ENCODE data around the gene PLEKHG4. TPM values are rescaled to one million over a fixed set of nuclear protein-coding genes. Genes with fewer than 3 reads are reported as not detected.

The PLEKHG4 gene
- total RNA-seq, 2 experiments from 2014 or later, result 13.1 to 14.0 TPM

DNA sequence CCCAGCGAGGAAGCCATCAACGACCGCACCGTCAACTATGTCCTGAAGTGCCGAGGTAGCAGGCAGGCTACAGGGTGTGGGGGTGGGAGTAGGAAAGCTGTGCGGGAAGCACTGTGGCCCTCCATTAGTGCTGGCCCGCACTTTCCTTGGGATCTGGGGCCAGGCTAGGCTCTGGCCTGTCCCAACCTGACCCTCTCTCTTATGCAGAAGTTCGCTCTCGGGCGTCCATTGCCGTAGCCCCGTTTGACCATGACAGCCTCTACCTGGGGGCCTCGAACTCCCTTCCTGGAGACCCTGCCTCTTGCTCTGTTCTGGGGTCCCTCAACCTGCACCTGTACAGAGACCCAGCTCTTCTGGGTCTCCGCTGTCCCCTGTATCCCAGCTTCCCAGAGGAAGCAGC lies 8.6 kb downstream of the PLEKHG4 start:
- Histone ChIP-seq H3K27me3 (ENCODE audit: control insufficient read depth in 1 of 2, insufficient read depth in 2 of 2, low read length in 2 of 2) (no peaks in the 10 kb centered on the region), H3K27ac (ENCODE audit: low read depth in 1 of 2, low read length in 2 of 2) (no peak overlapping the region), H3K9me3 (ENCODE audit: control insufficient read depth in 1 of 2, insufficient read depth in 1 of 2, low read length in 2 of 2) (no peaks in the 10 kb centered on the region), H3K4me3 (ENCODE audit: low read length) (no peak overlapping the region), H3K36me3 (ENCODE audit: insufficient read depth, low read length) (no peaks in the 10 kb centered on the region), H3K4me1 (ENCODE audit: insufficient read depth, low read length) (peaks cover 14% of the 10 kb centered on the region)
- no peaks in the 10 kb centered on the region for H3K4me1 Mint-ChIP-seq (ENCODE audit: low read depth)
- no peak overlapping the region for H3K27ac Mint-ChIP-seq
- peaks cover 9% of the 10 kb centered on the region for H3K36me3 Mint-ChIP-seq (ENCODE audit: low read depth)
- CTCF ChIA-PET, result interaction anchor here (1.5 kb wide), 1 partner anchor 9 kb away, joined by 4 read pairs; the partner anchor contains the start of gene PLEKHG4
- no peak for DNase-seq
- TF ChIP-seq, protein P1, sequence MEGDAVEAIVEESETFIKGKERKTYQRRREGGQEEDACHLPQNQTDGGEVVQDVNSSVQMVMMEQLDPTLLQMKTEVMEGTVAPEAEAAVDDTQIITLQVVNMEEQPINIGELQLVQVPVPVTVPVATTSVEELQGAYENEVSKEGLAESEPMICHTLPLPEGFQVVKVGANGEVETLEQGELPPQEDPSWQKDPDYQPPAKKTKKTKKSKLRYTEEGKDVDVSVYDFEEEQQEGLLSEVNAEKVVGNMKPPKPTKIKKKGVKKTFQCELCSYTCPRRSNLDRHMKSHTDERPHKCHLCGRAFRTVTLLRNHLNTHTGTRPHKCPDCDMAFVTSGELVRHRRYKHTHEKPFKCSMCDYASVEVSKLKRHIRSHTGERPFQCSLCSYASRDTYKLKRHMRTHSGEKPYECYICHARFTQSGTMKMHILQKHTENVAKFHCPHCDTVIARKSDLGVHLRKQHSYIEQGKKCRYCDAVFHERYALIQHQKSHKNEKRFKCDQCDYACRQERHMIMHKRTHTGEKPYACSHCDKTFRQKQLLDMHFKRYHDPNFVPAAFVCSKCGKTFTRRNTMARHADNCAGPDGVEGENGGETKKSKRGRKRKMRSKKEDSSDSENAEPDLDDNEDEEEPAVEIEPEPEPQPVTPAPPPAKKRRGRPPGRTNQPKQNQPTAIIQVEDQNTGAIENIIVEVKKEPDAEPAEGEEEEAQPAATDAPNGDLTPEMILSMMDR (IDR thresholded peaks at IDR 0.05), result no peak
- POLR2A ChIA-PET, result no interaction called here
- intact Hi-C loops (cut with DNase I, micrococcal nuclease), result loop anchor here in 1 of 2 experiments (10.0 kb wide), 1 partner anchor 187 kb away; no protein-coding TSS in a partner anchor
- no peaks in the 10 kb centered on the region for H3K27me3 Mint-ChIP-seq
- no peak overlapping the region for H3K4me3 Mint-ChIP-seq
- ATAC-seq (ENCODE audit: poor library complexity), result no peak
- no peaks in the 10 kb centered on the region for H3K9me3 Mint-ChIP-seq

DNA sequence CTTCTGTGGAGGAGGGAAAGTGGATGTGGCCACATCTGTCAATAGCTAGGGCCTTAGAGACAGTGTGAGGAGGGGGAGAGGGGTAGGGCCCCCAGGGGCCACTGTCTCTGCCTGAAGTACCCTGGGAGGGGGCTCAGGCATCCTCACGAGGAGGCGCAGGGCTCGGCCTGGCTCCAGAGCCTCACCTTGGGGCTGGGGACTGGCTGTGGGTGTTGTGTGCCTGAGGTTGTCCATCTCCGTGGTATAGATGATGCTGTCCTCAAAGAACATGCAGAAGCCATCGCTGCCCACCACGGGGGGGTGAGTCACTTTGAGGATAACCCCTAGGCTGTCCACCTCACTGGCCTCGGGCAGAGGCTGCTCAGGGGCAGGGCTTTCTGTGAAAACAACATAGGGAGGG lies 12.1 kb downstream of the PLEKHG4 start:
- H3K27ac Mint-ChIP-seq, result no peak overlapping the region
- POLR2A ChIA-PET, result no interaction called here

DNA sequence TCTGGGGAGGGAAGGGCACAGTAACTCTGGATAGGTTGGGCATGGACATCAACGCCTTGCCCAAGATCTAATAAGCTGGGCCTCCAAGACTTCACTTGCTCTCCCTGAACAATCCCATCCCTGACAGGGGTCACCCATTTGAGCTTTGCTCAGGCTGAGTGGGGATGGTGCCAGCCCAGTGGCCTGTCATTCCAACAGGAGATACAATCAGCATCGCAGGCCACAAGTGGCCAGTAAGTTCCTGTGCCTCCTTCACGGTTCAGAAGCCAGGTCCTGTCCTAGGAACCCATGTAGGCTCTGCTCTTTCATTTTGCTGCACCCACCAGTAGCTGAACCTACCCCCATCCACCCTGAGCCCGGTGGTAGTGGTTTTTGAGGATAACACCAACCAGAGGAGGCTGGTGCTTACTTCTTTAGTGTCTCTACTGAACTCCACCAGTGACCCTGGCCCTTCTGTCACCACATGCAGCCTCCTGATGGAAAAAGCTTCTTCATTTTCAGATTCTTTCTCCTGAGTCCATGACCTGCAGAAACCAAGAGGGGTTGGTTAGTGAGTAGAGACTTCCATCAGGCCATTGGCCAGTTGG lies 14.9 kb downstream of the PLEKHG4 start:
- intact Hi-C loops (cut with DNase I, micrococcal nuclease), result no loop called here
- ChIA-PET CTCF (no interaction called here), POLR2A (no interaction called here)
- no peaks in the 10 kb centered on the region for H3K27me3 ChIP-seq (ENCODE audit: control insufficient read depth in 1 of 2, insufficient read depth in 2 of 2, low read length in 2 of 2)
- H3K9me3 Mint-ChIP-seq, result no peaks in the 10 kb centered on the region
- H3K36me3 ChIP-seq (ENCODE audit: insufficient read depth, low read length), result no peaks in the 10 kb centered on the region
- H3K27ac Mint-ChIP-seq, result no peak overlapping the region
- no peak overlapping the region for H3K27ac ChIP-seq (ENCODE audit: low read depth in 1 of 2, low read length in 2 of 2)
- H3K4me1 ChIP-seq (ENCODE audit: insufficient read depth, low read length), result peaks cover 14% of the 10 kb centered on the region
- ATAC-seq (ENCODE audit: poor library complexity) (no peak), DNase-seq (no peak)
- H3K9me3 ChIP-seq (ENCODE audit: control insufficient read depth in 1 of 2, insufficient read depth in 1 of 2, low read length in 2 of 2), result no peaks in the 10 kb centered on the region
- H3K27me3 Mint-ChIP-seq, result no peaks in the 10 kb centered on the region
- H3K4me3 Mint-ChIP-seq, result no peak overlapping the region
- H3K36me3 Mint-ChIP-seq (ENCODE audit: low read depth), result no peaks in the 10 kb centered on the region
- TF ChIP-seq, protein P1 (IDR thresholded peaks at IDR 0.05), result no peak
- no peaks in the 10 kb centered on the region for H3K4me1 Mint-ChIP-seq (ENCODE audit: low read depth)
- H3K4me3 ChIP-seq (ENCODE audit: low read length), result no peak overlapping the region

More for the DNA sequence above, 12.1 kb downstream of the PLEKHG4 start:
- Histone ChIP-seq H3K9me3 (ENCODE audit: control insufficient read depth in 1 of 2, insufficient read depth in 1 of 2, low read length in 2 of 2) (no peaks in the 10 kb centered on the region), H3K27ac (ENCODE audit: low read depth in 1 of 2, low read length in 2 of 2) (no peak overlapping the region), H3K4me3 (ENCODE audit: low read length) (no peak overlapping the region), H3K4me1 (ENCODE audit: insufficient read depth, low read length) (peaks cover 14% of the 10 kb centered on the region), H3K27me3 (ENCODE audit: control insufficient read depth in 1 of 2, insufficient read depth in 2 of 2, low read length in 2 of 2) (no peaks in the 10 kb centered on the region), H3K36me3 (ENCODE audit: insufficient read depth, low read length) (no peaks in the 10 kb centered on the region)
- DNase-seq (no peak), ATAC-seq (ENCODE audit: poor library complexity) (no peak)
- CTCF ChIA-PET, result no interaction called here
- no peaks in the 10 kb centered on the region for H3K27me3 Mint-ChIP-seq
- no peaks in the 10 kb centered on the region for H3K9me3 Mint-ChIP-seq
- TF ChIP-seq, protein P1 (IDR thresholded peaks at IDR 0.05), result no peak
- intact Hi-C loops (cut with DNase I, micrococcal nuclease), result no loop called here
- no peak overlapping the region for H3K4me3 Mint-ChIP-seq
- H3K36me3 Mint-ChIP-seq (ENCODE audit: low read depth), result peaks cover 3% of the 10 kb centered on the region
- no peaks in the 10 kb centered on the region for H3K4me1 Mint-ChIP-seq (ENCODE audit: low read depth)
